ENCODE data around the gene F8.

The F8 gene

DNA sequence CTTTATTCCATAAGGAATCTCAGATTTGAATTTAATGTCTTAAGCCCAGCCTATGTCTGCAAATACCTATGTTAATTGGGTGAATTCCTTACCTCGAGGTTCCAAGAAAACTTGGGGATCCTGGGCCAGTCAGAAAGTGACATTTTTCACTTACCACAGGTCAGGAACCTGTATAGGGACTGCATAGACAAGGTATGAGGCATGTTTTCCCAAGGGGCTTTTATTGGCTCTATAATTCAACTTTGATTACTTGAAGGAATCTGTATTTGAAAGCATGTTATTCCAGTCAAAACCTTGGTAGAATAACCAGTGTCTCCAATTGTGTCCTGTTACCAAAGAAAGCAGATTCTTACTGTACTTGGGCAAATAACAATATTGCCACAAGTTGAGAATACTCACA is 208.7 kb downstream of the F8 start:
- DNase-seq (ENCODE audit: low spot score) = no peak

DNA sequence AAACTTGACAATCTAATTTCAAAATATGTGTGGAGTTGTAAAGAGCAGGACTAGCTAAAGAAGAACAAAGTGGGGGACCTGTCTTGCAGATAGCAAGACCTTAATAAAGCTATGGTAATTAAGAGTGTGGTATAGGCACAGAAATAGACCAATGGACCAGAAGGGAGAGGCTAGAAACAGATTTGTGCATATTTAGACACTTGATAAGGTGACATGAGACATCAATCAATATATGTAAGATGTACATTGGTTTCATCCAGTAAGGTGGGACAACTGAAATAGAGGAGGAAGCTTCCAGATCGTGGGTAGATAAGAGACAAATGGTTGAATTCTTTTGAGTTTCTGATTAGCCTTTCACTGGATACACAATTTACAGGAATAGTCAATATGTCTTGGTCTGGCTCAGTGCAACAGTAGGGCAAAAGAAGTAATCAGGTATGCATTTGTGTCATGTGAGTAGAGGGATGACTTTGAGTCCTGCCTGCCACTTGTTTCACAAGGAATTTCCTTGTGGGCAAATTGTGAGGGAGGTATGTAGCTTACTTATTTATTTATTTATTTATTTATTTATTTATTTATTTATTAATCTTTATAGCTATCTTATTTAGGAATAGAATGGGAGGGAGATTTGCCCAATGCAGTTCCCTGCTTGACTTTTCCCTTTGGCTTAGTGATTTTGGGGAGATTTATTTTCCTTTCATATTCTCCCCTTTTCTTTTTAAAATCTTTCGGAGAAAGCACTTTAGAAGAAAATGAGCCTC is 210.0 kb downstream of the F8 start:
- DNase-seq (ENCODE audit: low spot score) = no peak

DNA sequence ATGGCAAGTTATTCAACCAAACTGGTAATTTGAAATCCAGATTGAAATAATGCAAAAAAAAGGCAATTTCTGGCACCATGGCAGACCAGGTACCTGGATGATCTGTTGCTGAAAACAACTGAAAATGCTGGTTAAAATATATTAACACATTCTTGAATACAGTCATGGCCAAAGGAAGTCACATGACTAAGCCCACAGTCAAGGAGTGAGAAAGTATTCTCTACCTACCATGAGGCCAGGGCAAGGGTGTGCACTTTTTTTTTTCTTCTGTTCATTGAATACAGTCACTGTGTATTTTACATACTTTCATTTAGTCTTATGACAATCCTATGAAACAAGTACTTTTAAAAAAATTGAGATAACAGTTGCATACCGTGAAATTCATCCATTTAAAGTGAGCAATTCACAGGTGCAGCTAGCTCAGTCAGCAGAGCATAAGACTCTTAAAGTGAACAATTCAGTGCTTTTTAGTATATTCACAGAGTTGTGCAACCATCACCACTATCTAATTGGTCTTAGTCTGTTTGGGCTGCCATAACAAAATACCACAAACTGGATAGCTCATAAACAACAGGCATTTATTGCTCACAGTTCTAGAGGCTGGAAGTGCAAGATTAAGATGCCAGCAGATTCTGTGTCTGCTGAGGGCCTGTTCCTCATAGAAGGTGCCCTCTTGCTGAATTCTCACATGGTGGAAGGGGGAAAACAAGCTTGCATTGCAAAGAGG is 212.4 kb downstream of the F8 start:
- DNase-seq (ENCODE audit: low spot score) = no peak

DNA sequence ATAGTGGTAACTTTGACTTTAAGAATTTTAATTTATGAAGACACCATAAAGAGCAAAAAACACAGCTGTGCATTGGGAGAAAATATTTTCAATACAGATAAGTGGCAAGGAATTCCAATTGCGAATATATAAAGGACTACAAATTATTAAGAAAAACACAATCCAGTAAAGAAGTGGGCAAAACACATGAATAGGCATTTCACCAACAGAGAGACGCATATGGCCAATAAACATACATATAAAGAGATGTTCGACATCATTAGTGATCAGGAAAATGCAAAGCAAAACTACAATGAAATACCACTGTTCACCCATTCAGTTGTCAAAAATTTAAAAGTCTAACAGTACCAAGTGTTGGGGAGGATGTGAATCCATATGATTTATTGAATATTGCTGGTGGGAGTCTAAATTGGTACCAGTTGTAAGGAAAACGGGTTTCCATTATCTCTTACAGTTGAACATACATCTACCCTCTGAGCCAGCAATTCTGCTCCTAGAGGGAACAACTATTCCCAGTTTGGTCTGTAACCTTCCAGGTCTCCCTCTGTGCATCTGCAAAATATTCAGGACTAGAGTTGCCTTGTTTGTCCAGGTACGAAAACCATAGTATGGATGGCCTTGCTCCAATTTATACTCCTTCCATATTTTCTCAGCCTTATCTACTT is 215.6 kb downstream of the F8 start:
- DNase-seq (ENCODE audit: low spot score) = no peak

DNA sequence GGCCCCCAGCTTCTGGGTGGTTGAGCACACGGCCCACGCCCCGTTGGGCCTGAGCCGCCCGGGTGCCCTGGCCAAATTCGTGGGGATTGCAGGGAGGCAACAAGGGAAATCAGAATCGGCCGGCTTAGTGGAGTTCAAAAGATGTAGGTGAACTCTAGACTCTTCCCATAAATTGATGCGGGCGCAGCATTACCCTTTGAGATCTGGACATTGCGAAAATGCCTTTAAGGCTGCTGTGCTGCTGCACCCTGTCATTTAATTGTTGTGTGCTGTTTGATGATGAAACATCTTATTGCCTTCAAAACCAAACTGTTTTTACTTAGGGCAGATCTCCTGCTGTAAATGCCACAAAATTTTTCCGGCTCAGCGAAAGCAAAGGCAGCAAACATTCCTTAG is 216.8 kb downstream of the F8 start:
- DNase-seq (ENCODE audit: low spot score) = peak; percentile 21

DNA sequence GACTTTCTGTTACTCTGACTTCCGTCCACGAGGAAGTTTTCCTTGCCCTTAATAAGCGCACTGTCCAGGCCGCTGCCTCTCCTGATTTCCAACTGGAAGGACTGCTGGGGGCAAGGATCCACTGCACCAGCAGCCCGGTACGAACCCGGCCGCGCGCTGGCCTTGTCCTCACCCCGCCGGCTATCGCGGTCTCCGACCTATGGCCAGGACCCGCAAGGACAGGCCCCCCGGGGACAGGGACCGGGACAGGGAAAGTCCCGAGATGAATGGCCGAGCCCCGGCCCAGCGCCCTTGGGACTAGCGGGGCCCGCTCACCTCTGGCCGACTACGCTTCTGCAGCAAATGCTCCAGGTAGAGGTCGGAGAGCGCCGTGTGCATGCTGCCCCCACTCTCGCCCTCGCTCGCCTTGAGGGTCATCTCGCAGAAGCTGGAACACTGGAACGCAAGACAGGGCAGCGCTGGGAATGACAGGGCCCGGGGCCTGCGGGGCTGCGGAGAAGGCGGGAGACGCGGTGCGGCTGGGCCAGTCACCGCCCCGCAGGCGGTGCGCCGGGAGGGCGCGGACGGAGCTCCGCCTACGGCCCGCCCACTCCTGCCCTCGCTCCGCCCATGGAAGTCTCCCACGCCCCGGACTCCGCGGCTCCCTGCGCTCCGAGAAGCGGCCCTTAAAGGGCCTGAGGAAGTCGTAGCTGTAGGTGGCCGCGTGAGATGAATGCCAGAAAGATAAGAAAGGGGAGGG is 217.4 kb downstream of the F8 start, which contains the start of gene MPP1:
Gene MPP1 (minus strand): TSS at position 529 of the 739 bp plus-strand sequence. CDS start 112 bp downstream, at position 417.
- DNase-seq (ENCODE audit: low spot score) = peak; percentile 93

DNA sequence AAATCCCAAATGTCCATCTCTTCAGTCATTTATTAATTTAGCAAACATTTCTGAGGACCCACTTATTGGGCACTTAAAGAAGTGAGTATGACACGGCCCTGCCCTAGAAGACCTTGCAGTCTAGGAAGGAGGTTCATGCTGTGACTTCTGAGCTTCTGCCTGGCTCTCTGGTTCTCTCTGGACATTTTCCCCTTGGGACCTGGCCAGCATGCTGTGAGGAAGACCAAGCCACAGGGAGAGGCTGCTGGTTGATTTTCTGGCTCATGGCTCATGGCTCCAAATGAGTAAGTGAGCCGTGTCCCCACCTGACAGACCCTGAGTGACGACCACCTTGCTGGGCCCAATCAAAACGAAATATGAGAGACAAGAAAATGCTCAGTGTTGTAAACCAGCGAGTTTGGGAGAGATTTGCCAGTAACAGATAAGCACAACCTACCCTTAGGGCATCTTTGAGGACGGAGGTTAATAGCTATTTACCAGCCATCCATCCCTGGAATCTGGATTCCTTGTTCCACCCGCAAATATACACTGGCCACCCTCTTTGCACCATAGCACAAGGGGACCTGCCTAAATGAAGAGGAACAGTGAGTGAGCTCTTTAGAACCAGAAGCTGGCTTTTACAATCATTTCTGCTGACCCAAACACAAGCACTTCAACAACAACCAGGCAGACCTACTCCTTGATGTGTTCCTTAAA is 218.1 kb downstream of the F8 start:
- no peak for DNase-seq (ENCODE audit: low spot score)

DNA sequence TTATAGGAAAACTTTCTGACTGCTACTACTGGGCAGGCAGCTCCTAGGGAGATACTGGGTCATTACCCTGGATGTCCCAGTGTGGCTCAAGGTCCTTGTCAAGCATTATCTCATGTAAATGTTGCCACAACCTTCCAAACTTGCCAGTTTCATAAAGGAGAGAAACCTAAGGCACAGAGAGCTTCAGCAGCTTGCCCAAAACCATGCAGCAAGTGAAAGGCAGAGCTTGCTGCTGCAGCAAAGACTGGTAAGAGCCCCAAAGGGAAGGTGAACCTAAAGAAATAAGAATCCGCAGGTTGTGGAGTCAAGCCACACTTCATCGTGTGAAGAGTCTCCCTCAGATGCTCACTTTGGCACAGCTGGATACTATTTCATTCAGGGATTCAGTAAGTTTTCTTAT is 219.6 kb downstream of the F8 start:
- no peak for DNase-seq (ENCODE audit: low spot score)

DNA sequence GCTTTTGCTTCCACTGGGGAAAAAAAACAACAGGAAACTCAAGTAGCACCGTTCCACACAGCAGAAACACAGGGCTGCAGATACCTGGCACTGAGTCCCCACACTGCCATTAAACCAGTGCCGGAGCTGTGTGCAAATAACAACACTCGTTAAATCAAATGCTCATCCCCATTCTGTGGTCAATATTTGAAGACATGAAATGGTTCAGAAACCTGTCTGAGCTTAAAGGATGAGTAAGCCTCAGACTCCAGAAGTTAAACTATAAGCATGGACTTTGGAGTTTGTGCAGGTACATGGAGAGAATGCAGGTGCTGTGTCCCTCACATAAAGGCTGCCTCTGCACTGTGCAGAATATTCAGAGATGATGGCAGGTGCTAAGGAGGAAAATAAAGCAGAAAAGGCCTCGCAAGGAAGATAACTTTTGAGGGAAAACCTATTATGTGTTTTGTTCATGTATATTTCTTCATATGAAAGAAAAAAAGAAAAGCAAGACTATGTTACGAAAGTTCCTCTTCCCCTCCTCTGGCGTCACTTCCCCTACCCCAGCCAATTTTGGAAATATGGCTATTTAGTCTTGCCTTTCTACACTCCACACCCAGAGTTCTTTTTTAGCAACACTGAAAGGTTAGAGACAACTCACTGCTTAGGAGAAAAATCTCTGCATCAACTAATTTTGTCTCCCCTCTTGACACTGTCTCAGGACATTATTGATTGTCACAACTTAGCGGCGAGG is 221.9 kb downstream of the F8 start:
- DNase-seq (ENCODE audit: low spot score) = no peak

DNA sequence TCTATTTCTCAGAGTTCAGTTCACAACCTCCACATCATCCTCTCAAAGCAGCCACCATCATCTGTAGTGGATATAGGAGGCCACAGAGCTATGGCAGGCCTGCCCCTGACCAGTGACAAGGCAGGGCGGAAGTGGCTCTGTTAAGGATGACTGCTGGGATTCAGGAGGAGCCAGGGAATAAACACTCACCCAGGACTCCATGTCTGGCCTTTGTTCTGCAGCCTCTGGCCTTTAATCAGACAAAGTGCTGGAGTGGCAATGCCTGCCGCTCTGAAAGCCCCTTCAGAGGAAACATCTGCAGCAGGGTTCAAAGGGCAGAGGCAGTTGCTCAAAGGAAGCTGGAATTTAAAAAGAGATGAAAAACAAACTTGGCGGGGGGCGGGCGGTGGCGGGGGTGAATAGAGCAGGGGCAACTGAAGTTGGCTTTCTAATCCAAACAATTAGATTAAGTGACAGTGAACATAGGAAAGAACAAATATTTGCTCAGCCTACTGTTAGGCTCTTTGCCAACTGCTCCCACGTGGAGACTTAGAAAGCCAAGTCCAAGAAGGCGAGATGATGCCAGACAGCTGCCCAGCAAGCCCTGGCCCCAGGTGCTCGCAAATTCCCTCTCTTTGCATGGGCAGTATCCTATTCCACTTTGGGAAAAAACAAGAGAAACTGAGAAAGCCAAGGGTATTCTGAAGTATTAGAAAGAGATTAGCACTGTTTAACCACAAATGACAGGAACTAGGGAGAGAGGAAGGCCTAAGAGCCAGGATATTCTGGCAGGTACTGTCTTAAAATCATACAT is 222.8 kb downstream of the F8 start:
- no peak for DNase-seq (ENCODE audit: low spot score)

DNA sequence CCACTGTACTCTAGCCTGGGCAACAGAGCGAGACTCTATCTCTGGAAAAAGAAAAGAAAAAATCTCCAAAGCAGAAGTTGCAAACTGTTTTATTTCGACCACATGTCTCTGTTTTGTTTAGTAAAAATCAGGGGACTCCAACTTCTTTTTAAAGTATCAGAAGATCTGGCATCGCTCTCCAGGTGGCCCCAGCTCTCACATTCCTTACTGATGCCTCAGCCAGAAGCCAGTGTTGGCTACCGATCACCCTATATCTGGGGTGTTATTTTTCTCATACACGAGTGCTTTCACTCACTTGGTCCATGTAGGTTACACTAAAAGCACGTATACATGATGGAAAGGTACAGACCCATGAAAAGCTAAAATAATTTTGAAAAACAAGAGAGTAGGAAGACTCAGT is 225.5 kb downstream of the F8 start:
- DNase-seq (ENCODE audit: low spot score) = no peak

DNA sequence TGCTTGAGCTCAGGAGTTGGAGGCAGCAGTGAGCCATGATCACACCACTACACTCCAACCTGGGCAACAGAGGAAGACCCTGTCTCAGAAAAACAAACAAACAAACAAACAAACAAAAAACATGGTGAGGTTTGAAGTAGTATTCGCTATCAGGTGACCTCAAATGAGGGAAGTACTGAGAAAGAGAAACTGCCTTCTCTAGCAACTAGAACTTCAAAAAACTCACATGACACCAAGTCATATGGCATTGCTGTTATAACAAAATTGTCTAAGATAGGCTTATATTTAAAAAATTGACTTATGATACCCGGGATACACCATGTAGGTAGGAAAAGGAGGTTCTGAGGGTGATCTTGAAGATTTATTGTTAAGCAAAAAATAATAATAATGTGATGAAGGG is 227.5 kb downstream of the F8 start:
- DNase-seq (ENCODE audit: low spot score) = no peak

DNA sequence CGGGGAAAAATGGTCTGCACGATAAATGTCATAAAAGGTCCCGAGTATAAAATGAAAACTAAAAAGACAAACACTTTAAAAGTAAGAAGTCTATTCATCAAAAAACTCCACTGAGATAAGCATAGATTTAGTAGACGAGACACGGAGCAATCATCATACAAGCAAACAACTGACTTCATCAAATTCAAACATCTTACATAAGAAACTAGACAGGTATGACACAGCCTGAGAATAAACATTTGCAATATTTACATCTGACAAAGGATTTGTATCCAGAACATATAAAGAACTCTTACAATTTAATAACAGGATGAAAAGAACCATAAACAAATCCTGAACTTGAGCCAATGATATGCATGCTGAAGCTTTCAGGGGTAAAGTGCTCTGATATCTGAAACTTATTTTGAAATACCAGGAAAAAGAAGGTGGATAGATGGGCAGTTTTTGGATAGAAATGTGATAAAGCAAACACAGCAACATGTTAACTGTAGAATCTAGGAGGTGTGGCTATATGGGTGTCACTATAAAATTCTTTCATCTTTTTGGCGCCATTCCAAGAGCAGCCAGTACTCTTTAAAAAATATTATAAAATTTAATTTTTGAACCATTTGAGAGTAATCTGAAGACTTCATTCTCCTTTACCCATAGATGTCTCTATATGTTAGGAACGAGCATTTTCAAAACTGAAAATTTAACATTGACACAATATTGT is 229.3 kb downstream of the F8 start:
- no peak for DNase-seq (ENCODE audit: low spot score)

DNA sequence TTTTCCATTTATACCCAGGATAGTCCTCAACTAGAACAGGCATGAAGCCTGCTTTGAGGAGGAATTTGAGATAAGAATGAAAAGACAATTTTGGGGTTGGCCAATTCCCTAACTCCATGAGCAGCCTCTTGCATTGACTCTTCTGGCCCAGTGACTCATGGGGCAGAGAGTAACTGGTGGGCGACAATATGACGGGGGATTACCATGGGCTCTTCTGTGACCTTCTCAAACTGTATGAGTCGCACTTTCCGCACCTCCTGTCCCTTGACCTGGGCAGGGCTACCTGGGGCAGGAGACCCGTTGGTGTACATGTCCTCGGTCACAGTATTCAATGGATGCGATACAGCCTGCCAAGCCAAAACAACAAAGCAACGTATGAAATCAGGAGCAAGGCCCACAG is 230.6 kb downstream of the F8 start:
- no peak for DNase-seq (ENCODE audit: low spot score)

DNA sequence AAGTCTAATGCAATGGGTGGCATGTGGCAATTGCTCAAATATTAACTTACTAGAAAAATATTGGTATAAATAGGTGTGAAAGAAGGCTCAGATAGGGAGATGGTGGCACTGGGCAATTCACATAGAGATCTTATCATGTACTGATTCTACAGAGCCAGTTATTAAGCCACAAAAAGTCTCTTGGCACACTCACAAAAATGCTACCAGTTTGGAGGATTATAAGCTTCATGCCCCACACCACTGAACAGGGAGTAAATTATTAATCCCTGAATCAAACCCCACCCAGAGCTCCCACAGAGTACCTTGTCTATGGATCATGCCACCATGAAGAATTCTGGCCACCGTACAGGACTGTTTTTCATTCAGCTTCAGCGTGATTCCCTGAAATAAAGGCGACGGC is 231.1 kb downstream of the F8 start:
- DNase-seq (ENCODE audit: low spot score) = no peak

Measured in AG20443 (cell line).